Sigmoid colon (tissue), 7 donors: ENCODE results near the gene C1S. TPM values are rescaled to one million over a fixed set of nuclear protein-coding genes. Genes with fewer than 3 reads are reported as not detected.

Source experiments
- DNase-seq: peaks from one replicate; pipeline ENCODE4 v3.0.0-alpha.2; 2019
- H3K27ac ChIP-seq, 4 donors: fragments of 200-600 bp; sonication (generic); one replicate each; pipeline ENCODE4 v1.5.1; 2016 to 2019; ENCODE audit warnings: mild to moderate bottlenecking in 1 of 4
- H3K27me3 ChIP-seq, 3 donors: fragments of 200-600 bp; sonication (generic); one replicate each; pipeline ENCODE4 v1.5.1; 2019; ENCODE audit warnings: mild to moderate bottlenecking in 1 of 3
- H3K36me3 ChIP-seq, 4 donors: fragments of 200-600 bp; sonication (generic); one replicate each; pipeline ENCODE4 v1.5.1; 2016 to 2019
- H3K4me1 ChIP-seq, 4 donors: fragments of 200-600 bp; sonication (generic); one replicate each; pipeline ENCODE4 v1.5.1; 2017 to 2019
- H3K4me3 ChIP-seq, 4 donors: fragments of 200-600 bp; sonication (generic); one replicate each; pipeline ENCODE4 v1.5.1; 2017 to 2019; ENCODE audit warnings: mild to moderate bottlenecking in 2 of 4, moderate library complexity in 1 of 4
- H3K9me3 ChIP-seq, 4 donors: fragments of 200-600 bp in 3 of 4; sonication (generic) in 3 of 4; one replicate each; pipeline versions ENCODE4 v1.5.1 to v1.6.1; 2013 to 2019
- EP300 ChIP-seq, 4 donors: sonication (generic); formaldehyde crosslinking; IDR thresholded peaks; one replicate each; pipeline ENCODE4 v1.6.1; 2017; ENCODE audit warnings: antibody characterized with exemption in 4 of 4
- POLR2A ChIP-seq, 2 donors: fragments of 450-650 bp; IDR thresholded peaks; one replicate each; pipeline ENCODE4 v1.6.1; 2016; ENCODE audit warnings: antibody characterized with exemption in 2 of 2, mild to moderate bottlenecking in 2 of 2, moderate library complexity in 2 of 2
- POLR2AphosphoS5 ChIP-seq, 4 donors: sonication (generic); formaldehyde crosslinking; IDR thresholded peaks; one replicate each; pipeline ENCODE4 v1.6.1; 2017; ENCODE audit warnings: antibody characterized with exemption in 4 of 4
- WGBS, 2 donors: extraction: QIAGEN DNeasy Blood & Tissue Kit; methylation state at CpG; one replicate each; pipeline ENCODE4 v1.1.7; 2013; 5-methylcytosine and 5-hydroxymethylcytosine counted together
- intact Hi-C: fragments of 100-400 bp; cut with DNase I; formaldehyde crosslinking; loops from one replicate; pipeline ENCODE4 v1.15.1; 2023
- polyA plus RNA-seq, 3 donors: library from polyadenylated mRNA; stranded (reverse); fragments of 200-250 nt; gene quantifications; one replicate each; pipeline ENCODE4 v1.2.3, GENCODE V29; 2013
- total RNA-seq, 4 donors: library from RNA; depleted of rRNA; stranded (reverse); fragments of >200 nt; gene quantifications; one replicate each; pipeline ENCODE4 v1.1.0, GENCODE V29; 2016
- TF ChIP-seq, protein P1 (sequence below), 4 experiments: fragments of 450-650 bp in 3 of 4; fragments of 200-600 bp in 1 of 4; IDR thresholded peaks; one replicate each; pipeline ENCODE4 v1.5.1; 2016 to 2019; ENCODE audit warnings: antibody characterized with exemption in 4 of 4, mild to moderate bottlenecking in 3 of 4, moderate library complexity in 2 of 4
- donor health status: healthy with polysubstance abuse.
- donor health status: Bipolar disorder and iron deficiency.
- donor health status: healthy.

C1S gene
- total and polyA plus RNA-seq, 7 donors = 15.5 to 622 (median 420) TPM

DNA sequence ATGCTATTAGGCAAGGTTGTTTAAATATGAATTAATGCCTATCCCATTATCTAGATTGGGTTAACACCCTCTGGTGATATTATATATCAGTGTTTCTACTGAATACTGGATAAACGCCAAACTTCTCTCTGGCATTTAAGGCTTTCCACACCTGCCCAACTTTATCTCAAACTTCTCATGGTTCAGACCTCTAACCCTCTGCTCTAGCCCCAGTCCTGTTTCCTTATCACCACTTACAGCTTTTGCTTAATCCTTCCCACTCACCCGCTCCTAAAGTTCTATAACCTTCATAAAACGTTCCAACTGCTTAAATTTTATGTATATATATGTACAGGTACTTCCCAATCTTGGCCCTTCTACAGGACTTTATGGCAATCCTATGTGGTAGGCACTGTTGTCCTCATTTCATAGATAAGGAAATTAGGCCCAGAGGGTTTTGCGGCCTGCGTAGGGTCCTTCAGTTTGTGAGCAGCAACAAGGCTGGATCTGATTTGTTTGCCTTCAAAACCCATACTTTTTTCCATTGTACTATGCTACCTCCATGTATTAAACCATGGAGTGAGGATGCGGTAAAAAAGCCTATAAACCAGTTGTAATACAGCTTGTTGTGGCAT lies 43.5 kb upstream of the C1S start:
- Histone ChIP-seq H3K4me1 (peaks cover 0 to 24% (median 23%) of the 10 kb centered on the region in 4 donors), H3K9me3 (no peaks in the 10 kb centered on the region), H3K27ac (peak overlapping the region; percentile 80 to 95 (median 94)), H3K36me3 (peaks cover 0 to 15% (median 0%) of the 10 kb centered on the region in 4 donors), H3K27me3 (no peaks in the 10 kb centered on the region), H3K4me3 (peak overlapping the region in 3 of 4 donors; percentile 70 to 93 (median 78))
- TF ChIP-seq EP300 (IDR thresholded peaks at IDR 0.05) (no peak), POLR2AphosphoS5 (IDR thresholded peaks at IDR 0.05) (no peak), POLR2A (IDR thresholded peaks at IDR 0.05) (no peak)
- TF ChIP-seq, protein P1, sequence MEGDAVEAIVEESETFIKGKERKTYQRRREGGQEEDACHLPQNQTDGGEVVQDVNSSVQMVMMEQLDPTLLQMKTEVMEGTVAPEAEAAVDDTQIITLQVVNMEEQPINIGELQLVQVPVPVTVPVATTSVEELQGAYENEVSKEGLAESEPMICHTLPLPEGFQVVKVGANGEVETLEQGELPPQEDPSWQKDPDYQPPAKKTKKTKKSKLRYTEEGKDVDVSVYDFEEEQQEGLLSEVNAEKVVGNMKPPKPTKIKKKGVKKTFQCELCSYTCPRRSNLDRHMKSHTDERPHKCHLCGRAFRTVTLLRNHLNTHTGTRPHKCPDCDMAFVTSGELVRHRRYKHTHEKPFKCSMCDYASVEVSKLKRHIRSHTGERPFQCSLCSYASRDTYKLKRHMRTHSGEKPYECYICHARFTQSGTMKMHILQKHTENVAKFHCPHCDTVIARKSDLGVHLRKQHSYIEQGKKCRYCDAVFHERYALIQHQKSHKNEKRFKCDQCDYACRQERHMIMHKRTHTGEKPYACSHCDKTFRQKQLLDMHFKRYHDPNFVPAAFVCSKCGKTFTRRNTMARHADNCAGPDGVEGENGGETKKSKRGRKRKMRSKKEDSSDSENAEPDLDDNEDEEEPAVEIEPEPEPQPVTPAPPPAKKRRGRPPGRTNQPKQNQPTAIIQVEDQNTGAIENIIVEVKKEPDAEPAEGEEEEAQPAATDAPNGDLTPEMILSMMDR (IDR thresholded peaks at IDR 0.05) = no peak
- intact Hi-C loops = no loop called here
- WGBS, 2 donors = 21 to 56% methylated on average over 6 of the region's 6 CpGs
- no peak for DNase-seq

DNA sequence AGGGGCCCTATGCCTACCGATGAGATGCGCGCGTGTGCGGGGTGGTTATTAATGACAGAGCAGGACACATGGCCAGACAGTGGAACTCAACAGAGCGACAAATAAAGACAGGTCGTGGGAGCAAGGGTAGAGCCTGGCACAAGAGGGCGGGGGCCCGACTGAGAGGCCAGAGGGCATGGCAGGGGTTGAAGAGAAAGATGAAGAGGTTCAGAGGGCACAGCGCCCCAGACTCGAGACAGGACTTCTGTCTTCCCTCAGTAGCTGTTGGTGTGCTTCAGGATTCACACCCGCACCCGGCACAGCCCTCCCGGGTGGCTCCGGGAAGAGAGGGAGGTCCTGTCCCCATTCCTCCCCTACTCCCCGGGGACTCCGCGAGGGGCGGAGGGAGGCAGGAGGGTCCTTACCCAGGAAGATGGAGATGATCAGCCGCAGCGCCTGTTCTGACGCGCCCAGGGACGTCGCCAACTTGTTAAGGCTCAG lies 42.6 kb upstream of the C1S start:
- Histone ChIP-seq H3K9me3 (no peaks in the 10 kb centered on the region), H3K4me1 (peaks cover 0 to 24% (median 23%) of the 10 kb centered on the region in 4 donors), H3K27ac (peak overlapping the region; percentile 80 to 95 (median 94)), H3K4me3 (peak overlapping the region; percentile 63 to 93 (median 74)), H3K27me3 (no peaks in the 10 kb centered on the region), H3K36me3 (peaks cover 0 to 8% (median 0%) of the 10 kb centered on the region in 4 donors)
- TF ChIP-seq, protein P1 (IDR thresholded peaks at IDR 0.05) = no peak
- TF ChIP-seq POLR2AphosphoS5 (IDR thresholded peaks at IDR 0.05) (no peak), POLR2A (IDR thresholded peaks at IDR 0.05) (no peak), EP300 (IDR thresholded peaks at IDR 0.05) (no peak)
- 0 to 1% methylated on average over 25 of the region's 25 CpGs for WGBS, 2 donors
- no peak for DNase-seq
- intact Hi-C loops = loop anchor here (2.0 kb wide), 4 partner anchors 27 to 91 kb away; partner anchors contain the start of genes C12orf57, C1RL, EMG1 and PHB2

DNA sequence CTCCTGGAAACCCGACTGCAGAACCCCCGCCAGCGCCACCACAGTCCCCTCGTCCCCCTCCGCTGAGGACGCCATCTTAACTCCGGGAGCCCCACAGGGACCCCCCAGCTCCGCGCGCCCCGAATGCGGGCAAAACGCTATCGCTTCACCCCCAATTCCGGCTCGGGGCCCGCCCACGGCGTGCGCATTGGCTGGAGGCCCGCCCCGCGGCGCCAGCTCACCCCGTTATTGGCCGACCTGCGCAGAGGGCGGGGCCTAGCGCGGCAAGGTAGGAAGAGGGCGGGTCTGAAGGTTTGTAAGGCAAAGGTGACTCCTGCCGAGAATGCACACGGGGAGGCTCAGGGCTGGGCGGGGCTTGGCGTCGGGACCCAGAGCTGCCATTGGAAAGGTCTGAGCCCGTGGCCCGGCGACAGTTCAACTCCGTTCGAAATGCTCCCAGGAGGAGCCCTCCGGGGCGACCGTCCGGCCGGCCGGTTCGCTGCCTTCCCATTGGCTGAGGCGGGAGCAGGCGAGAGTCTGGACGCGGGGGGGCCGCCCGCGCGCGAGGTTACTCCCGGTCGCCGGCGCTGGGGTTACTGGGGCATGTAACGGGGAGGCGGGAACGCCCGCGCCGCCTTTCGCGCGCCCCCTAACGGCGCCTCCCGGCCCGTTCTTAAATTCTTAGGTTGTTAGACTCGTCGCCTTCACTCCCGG lies 42.0 kb upstream of the C1S start, which contains the start of gene LPCAT3:
Gene LPCAT3, minus strand, starts transcription at position 127 of the 693 bp plus-strand sequence. Its CDS starts 52 bp downstream, at position 75.
- Histone ChIP-seq H3K4me1 (peaks cover 0 to 24% (median 23%) of the 10 kb centered on the region in 4 donors), H3K4me3 (peak within 1 kb of the TSS; percentile 63 to 93 (median 74)), H3K36me3 (peaks cover 0 to 5% (median 0%) of the 10 kb centered on the region in 4 donors), H3K27ac (peak within 1 kb of the TSS; percentile 80 to 95 (median 94)), H3K9me3 (no peaks in the 10 kb centered on the region), H3K27me3 (no peaks in the 10 kb centered on the region)
- TF ChIP-seq EP300 (IDR thresholded peaks at IDR 0.05) (peak in 1 of 4 donors; percentile 49), POLR2AphosphoS5 (IDR thresholded peaks at IDR 0.05) (peak; percentile 65 to 90 (median 86)), POLR2A (IDR thresholded peaks at IDR 0.05) (peak; percentile 67 to 83)
- TF ChIP-seq, protein P1 (IDR thresholded peaks at IDR 0.05) = peak; percentile 68 to 84 (median 74)
- 0% methylated on average over 77 of the region's 77 CpGs for WGBS, 2 donors
- intact Hi-C loops = loop anchor here (2.0 kb wide), 4 partner anchors 28 to 90 kb away; partner anchors contain the start of genes C12orf57, C1RL, EMG1 and PHB2
- DNase-seq = peak; percentile 99

DNA sequence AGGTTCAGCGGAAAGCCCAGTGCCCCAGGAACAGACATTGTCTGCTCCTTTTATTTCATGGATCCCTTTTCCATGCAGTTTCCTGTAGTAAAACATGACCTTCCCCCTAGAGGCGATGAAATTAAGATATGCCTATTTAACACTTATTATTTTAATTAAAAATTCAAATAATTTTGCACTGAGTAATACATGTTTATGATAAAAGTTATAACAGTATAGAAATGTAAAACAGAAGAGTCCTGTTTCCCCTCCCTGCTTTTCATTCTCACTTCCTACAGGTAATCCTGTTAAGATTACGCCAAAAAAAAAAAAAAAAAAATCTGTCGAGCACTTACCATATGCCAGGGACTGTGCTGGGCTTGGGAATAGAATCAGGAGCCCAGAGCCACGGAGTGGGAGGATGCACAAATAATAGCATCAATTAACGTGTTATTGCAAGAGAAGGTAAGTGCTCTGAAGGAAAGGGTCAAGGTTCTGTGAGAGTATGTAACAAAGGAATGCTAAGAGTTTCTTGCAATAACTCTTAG lies 41.4 kb upstream of the C1S start:
- no peaks in the 10 kb centered on the region for H3K9me3 ChIP-seq
- no peak for DNase-seq
- H3K27ac ChIP-seq = peak overlapping the region; percentile 80 to 95 (median 94)
- no peaks in the 10 kb centered on the region for H3K27me3 ChIP-seq
- H3K4me1 ChIP-seq = peaks cover 0 to 24% (median 23%) of the 10 kb centered on the region in 4 donors
- H3K4me3 ChIP-seq = peak overlapping the region; percentile 63 to 93 (median 74)
- H3K36me3 ChIP-seq = peaks cover 0 to 4% (median 0%) of the 10 kb centered on the region in 4 donors
- TF ChIP-seq POLR2AphosphoS5 (IDR thresholded peaks at IDR 0.05) = no peak
- TF ChIP-seq, protein P1 (IDR thresholded peaks at IDR 0.05) = peak in 1 of 4 experiments; percentile 12
- TF ChIP-seq EP300 (IDR thresholded peaks at IDR 0.05) = no peak
- TF ChIP-seq POLR2A (IDR thresholded peaks at IDR 0.05) = no peak
- 2 to 17% methylated on average over 6 of the region's 6 CpGs for WGBS, 2 donors
- intact Hi-C loops = loop anchor here (2.0 kb wide), 4 partner anchors 28 to 90 kb away; partner anchors contain the start of genes C12orf57, C1RL, EMG1 and PHB2
